Natural killer cell (primary cell): Measurements from ENCODE around the gene CDH5. TPM values are rescaled to one million over a fixed set of nuclear protein-coding genes. Genes with fewer than 3 reads are reported as not detected.

Experiments used
- ATAC-seq, 3 donors: fragments of 150-1000 bp in 2 of 3; fragments of 200-7000 bp in 1 of 3; cut with Tn5 transposase; 1 replicate in 1 of 3; 2 replicates in 2 of 3; pipeline ENCODE4 v1.10.0; 2021; ENCODE audit warnings: mild to moderate bottlenecking in 2 of 3, moderate library complexity in 2 of 3
- DNase-seq, 2 donors: peaks; one replicate each; pipeline versions ENCODE4 v3.0.0 to v3.0.0-alpha.2; 2013 to 2021; ENCODE audit warnings: mixed read lengths in 1 of 2
- H3K27ac ChIP-seq: one replicate; pipeline ENCODE4 v1.5.1; 2013; ENCODE audit warnings: mild to moderate bottlenecking, low read length
- H3K27me3 ChIP-seq: one replicate; pipeline ENCODE4 v1.6.1; 2013; ENCODE audit warnings: low read length; ENCODE audit not compliant: control insufficient read depth, insufficient read depth
- H3K36me3 ChIP-seq: one replicate; pipeline ENCODE4 v1.6.1; 2013; ENCODE audit warnings: low read length; ENCODE audit not compliant: control insufficient read depth, insufficient read depth
- H3K4me1 ChIP-seq: one replicate; pipeline ENCODE4 v1.6.1; 2013; ENCODE audit warnings: low read length; ENCODE audit not compliant: control insufficient read depth, insufficient read depth
- H3K4me3 ChIP-seq: one replicate; pipeline ENCODE4 v1.5.1; 2013; ENCODE audit warnings: low read length
- H3K9me3 ChIP-seq: one replicate; pipeline ENCODE4 v1.6.1; 2013; ENCODE audit warnings: low read length; ENCODE audit not compliant: control insufficient read depth, insufficient read depth
- H3K27ac Mint-ChIP-seq, 2 donors: one replicate each; pipeline ENCODE4 v1.8.0; 2022; ENCODE audit warnings: mild to moderate bottlenecking in 2 of 2, mixed read lengths in 2 of 2, moderate library complexity in 1 of 2
- H3K27me3 Mint-ChIP-seq, 2 donors: one replicate each; pipeline ENCODE4 v1.8.0; 2022; ENCODE audit warnings: low read depth in 2 of 2, mixed read lengths in 2 of 2
- H3K36me3 Mint-ChIP-seq: one replicate; pipeline ENCODE4 v1.8.0; 2022; ENCODE audit warnings: mixed read lengths
- H3K4me1 Mint-ChIP-seq, 2 donors: one replicate each; pipeline ENCODE4 v1.8.0; 2022; ENCODE audit warnings: mixed read lengths in 2 of 2
- H3K4me3 Mint-ChIP-seq: one replicate; pipeline ENCODE4 v1.8.0; 2022; ENCODE audit warnings: mild to moderate bottlenecking, moderate library complexity, mixed read lengths
- H3K9me3 Mint-ChIP-seq, 2 donors: one replicate each; pipeline ENCODE4 v1.8.0; 2022; ENCODE audit warnings: mixed read lengths in 2 of 2
- CTCF ChIP-seq: fragments of 200-600 bp; IDR thresholded peaks from one replicate; pipeline ENCODE4 v1.8.0; 2022; ENCODE audit warnings: antibody characterized with exemption
- WGBS: methylation state at CpG from one replicate; pipeline ENCODE4 v1.1.7; 2013; ENCODE audit warnings: missing lambda C conversion rate; ENCODE audit not compliant: insufficient coverage; 5-methylcytosine and 5-hydroxymethylcytosine counted together
- intact Hi-C: fragments of 100-400 bp; cut with micrococcal nuclease; formaldehyde crosslinking; loops from one replicate; pipeline ENCODE4 v1.14.2; 2022
- total RNA-seq, 4 donors: library from RNA; stranded (reverse); fragments of 120-200 nt in 1 of 4; gene quantifications; one replicate each; pipeline versions ENCODE4 v1.2.3 to v1.2.4, GENCODE V29; 2013 to 2022

The CDH5 gene
- total RNA-seq, 3 donors from 2014 or later (not counting 1 experiment from before 2014, with no cell fraction given) = not detected

DNA sequence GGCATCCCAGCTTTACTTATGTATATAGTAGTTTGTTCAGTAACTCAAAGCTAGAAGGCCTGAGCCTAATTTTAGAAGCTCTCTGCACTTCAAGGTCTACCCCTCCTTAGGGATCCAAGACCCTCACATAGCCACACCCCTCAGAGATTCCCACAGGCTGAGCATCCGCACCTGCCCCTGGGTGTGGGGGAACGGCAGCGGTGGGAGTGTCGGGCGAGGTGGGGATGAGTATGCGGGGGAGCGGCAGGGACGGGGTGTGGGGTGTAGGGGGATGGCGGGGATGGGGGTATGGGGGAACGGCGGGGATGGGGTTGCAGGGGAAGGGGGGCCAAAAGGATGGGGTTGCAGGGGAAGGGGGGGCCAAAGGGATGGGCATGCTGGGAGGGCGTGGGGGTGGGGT, 35.7 kb downstream of the CDH5 start:
- H3K27me3 Mint-ChIP-seq = peaks cover 16 to 25% of the 10 kb centered on the region in 2 donors
- no peak overlapping the region for H3K4me3 Mint-ChIP-seq
- no peaks in the 10 kb centered on the region for H3K9me3 Mint-ChIP-seq
- peaks cover 6% of the 10 kb centered on the region for H3K4me1 ChIP-seq
- H3K4me3 ChIP-seq = no peak overlapping the region
- no peaks in the 10 kb centered on the region for H3K36me3 ChIP-seq
- intact Hi-C loops = no loop called here
- no peaks in the 10 kb centered on the region for H3K36me3 Mint-ChIP-seq
- H3K4me1 Mint-ChIP-seq = peaks cover 6 to 9% of the 10 kb centered on the region in 2 donors
- no peak for DNase-seq
- no peaks in the 10 kb centered on the region for H3K9me3 ChIP-seq
- peaks cover 3% of the 10 kb centered on the region for H3K27me3 ChIP-seq
- no peak overlapping the region for H3K27ac ChIP-seq
- WGBS = 88% methylated on average over 5 of the region's 12 CpGs
- no peak overlapping the region for H3K27ac Mint-ChIP-seq
- TF ChIP-seq CTCF = no peak
- no peak for ATAC-seq

DNA sequence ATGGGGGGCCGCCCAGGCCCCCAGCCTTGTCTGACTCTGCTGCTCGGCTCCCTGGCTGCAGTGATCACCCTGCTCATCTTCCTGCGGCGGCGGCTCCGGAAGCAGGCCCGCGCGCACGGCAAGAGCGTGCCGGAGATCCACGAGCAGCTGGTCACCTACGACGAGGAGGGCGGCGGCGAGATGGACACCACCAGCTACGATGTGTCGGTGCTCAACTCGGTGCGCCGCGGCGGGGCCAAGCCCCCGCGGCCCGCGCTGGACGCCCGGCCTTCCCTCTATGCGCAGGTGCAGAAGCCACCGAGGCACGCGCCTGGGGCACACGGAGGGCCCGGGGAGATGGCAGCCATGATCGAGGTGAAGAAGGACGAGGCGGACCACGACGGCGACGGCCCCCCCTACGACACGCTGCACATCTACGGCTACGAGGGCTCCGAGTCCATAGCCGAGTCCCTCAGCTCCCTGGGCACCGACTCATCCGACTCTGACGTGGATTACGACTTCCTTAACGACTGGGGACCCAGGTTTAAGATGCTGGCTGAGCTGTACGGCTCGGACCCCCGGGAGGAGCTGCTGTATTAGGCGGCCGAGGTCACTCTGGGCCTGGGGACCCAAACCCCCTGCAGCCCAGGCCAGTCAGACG, 36.2 kb downstream of the CDH5 start:
- no peak overlapping the region for H3K27ac ChIP-seq
- no peak for ATAC-seq
- TF ChIP-seq CTCF = no peak
- whole genome bisulfite sequencing = 93% methylated on average over 61 of the region's 61 CpGs
- Mint-ChIP-seq H3K27ac (no peak overlapping the region), H3K4me3 (no peak overlapping the region), H3K4me1 (peaks cover 6 to 9% of the 10 kb centered on the region in 2 donors), H3K36me3 (no peaks in the 10 kb centered on the region), H3K9me3 (no peaks in the 10 kb centered on the region), H3K27me3 (peaks cover 17 to 26% of the 10 kb centered on the region in 2 donors)
- intact Hi-C loops = no loop called here
- peaks cover 3% of the 10 kb centered on the region for H3K27me3 ChIP-seq
- no peak overlapping the region for H3K4me3 ChIP-seq
- peaks cover 6% of the 10 kb centered on the region for H3K4me1 ChIP-seq
- no peak for DNase-seq
- H3K9me3 ChIP-seq = no peaks in the 10 kb centered on the region
- no peaks in the 10 kb centered on the region for H3K36me3 ChIP-seq

DNA sequence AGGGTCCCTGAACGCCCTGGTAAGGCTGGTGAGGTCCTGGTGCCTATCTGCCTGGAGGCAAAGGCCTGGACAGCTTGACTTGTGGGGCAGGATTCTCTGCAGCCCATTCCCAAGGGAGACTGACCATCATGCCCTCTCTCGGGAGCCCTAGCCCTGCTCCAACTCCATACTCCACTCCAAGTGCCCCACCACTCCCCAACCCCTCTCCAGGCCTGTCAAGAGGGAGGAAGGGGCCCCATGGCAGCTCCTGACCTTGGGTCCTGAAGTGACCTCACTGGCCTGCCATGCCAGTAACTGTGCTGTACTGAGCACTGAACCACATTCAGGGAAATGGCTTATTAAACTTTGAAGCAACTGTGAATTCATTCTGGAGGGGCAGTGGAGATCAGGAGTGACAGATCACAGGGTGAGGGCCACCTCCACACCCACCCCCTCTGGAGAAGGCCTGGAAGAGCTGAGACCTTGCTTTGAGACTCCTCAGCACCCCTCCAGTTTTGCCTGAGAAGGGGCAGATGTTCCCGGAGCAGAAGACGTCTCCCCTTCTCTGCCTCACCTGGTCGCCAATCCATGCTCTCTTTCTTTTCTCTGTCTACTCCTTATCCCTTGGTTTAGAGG, 37.1 kb downstream of the CDH5 start:
- no peaks in the 10 kb centered on the region for H3K9me3 ChIP-seq
- Mint-ChIP-seq H3K27me3 (peaks cover 13 to 26% of the 10 kb centered on the region in 2 donors), H3K27ac (no peak overlapping the region), H3K9me3 (no peaks in the 10 kb centered on the region), H3K4me3 (no peak overlapping the region), H3K36me3 (no peaks in the 10 kb centered on the region), H3K4me1 (peaks cover 6 to 12% of the 10 kb centered on the region in 2 donors)
- TF ChIP-seq CTCF = no peak
- DNase-seq (no peak), ATAC-seq (no peak)
- WGBS = 80% methylated on average over 5 of the region's 5 CpGs
- intact Hi-C loops = no loop called here
- no peak overlapping the region for H3K4me3 ChIP-seq
- no peak overlapping the region for H3K27ac ChIP-seq
- no peaks in the 10 kb centered on the region for H3K36me3 ChIP-seq
- peaks cover 9% of the 10 kb centered on the region for H3K4me1 ChIP-seq
- H3K27me3 ChIP-seq = peaks cover 3% of the 10 kb centered on the region
